H1 (cell line): ENCODE data around the gene DOK7. TPM values are rescaled to one million over a fixed set of nuclear protein-coding genes. Genes with fewer than 3 reads are reported as not detected.

ENCODE experiments used
- CTCF ChIA-PET: fragments of 300-600 bp; sonication (Branson Sonifier 250); formaldehyde crosslinking; loops from one replicate; lab custom pipeline; 2021; ENCODE audit not compliant: partially characterized antibody; lab: Charles Lee
- POLR2A ChIA-PET: fragments of 300-600 bp; sonication (Branson Sonifier 250); formaldehyde crosslinking; loops from one replicate; lab custom pipeline; 2021; ENCODE audit warnings: inconsistent platforms; ENCODE audit not compliant: partially characterized antibody; lab: Charles Lee
- DNase-seq, 2 experiments: peaks; one replicate each; pipeline versions ENCODE4 v3.0.0 to v3.0.0-alpha.2; 2010 to 2022; ENCODE audit warnings: low spot score in 2 of 2, low read depth in 1 of 2, mixed read lengths in 1 of 2
- FAIRE-seq: peaks from 2 replicates; lab custom pipeline; 2011; peaks lifted over from hg19 to GRCh38; lab: Jason Lieb, UNC
- H2AFZ ChIP-seq: 2 replicates; pipeline ENCODE4 v1.8.1; 2012; ENCODE audit warnings: low read length, inconsistent platforms
- H2AK5ac ChIP-seq: 2 replicates; pipeline ENCODE4 v1.6.1; 2013; ENCODE audit warnings: low read depth, low read length
- H2BK120ac ChIP-seq: replicated peaks from 2 replicates; pipeline ENCODE3; 2013; ENCODE audit warnings: low read depth, low read length, inconsistent platforms
- H2BK12ac ChIP-seq: 2 replicates; pipeline ENCODE4 v1.6.1; 2013; ENCODE audit warnings: low read depth, low read length
- H2BK15ac ChIP-seq: 2 replicates; pipeline ENCODE4 v1.6.1; 2013; ENCODE audit warnings: low read length
- H2BK20ac ChIP-seq: 2 replicates; pipeline ENCODE4 v1.6.1; 2013; ENCODE audit warnings: low read length
- H2BK5ac ChIP-seq: 2 replicates; pipeline ENCODE4 v1.6.1; 2013; ENCODE audit warnings: low read depth, low read length
- H3K14ac ChIP-seq: 2 replicates; pipeline ENCODE4 v1.6.1; 2013; ENCODE audit warnings: inconsistent platforms; ENCODE audit not compliant: insufficient read length
- H3K18ac ChIP-seq: 2 replicates; pipeline ENCODE4 v1.6.1; 2013; ENCODE audit warnings: low read length; ENCODE audit errors: extremely low read depth
- H3K23ac ChIP-seq: 2 replicates; pipeline ENCODE4 v1.6.1; 2013; ENCODE audit warnings: inconsistent platforms; ENCODE audit not compliant: insufficient read length
- H3K23me2 ChIP-seq: 2 replicates; pipeline ENCODE4 v1.6.1; 2013; ENCODE audit warnings: low read depth, low read length
- H3K27ac ChIP-seq: 2 replicates; pipeline ENCODE4 v1.6.1; 2011; ENCODE audit warnings: low read depth, low read length, inconsistent platforms
- H3K27me3 ChIP-seq, 4 experiments: replicated peaks in 1 of 4; 1 replicate in 1 of 4; 2 replicates in 3 of 4; pipeline versions ENCODE4 v1.6.1 to v1.8.1; 2011 to 2013; ENCODE audit warnings: low read length in 3 of 4, mild to moderate bottlenecking in 3 of 4, inconsistent platforms in 2 of 4, mixed read lengths in 2 of 4, moderate library complexity in 1 of 4; ENCODE audit not compliant: control insufficient read depth in 3 of 4, insufficient read depth in 3 of 4; ENCODE audit errors: extremely low read depth in 1 of 4
- H3K36me3 ChIP-seq, 4 experiments: 2 replicates each; pipeline versions ENCODE4 v1.6.1 to v1.8.1; 2011 to 2013; ENCODE audit warnings: mild to moderate bottlenecking in 4 of 4, low read length in 3 of 4, moderate library complexity in 2 of 4, control low read depth in 1 of 4, inconsistent platforms in 1 of 4; ENCODE audit not compliant: insufficient read depth in 4 of 4, control insufficient read depth in 2 of 4
- H3K4ac ChIP-seq: replicated peaks from 2 replicates; pipeline ENCODE3; 2013; ENCODE audit warnings: low read length, low read depth, mixed read lengths, inconsistent platforms; ENCODE audit not compliant: insufficient read length
- H3K4me1 ChIP-seq, 4 experiments: replicated peaks in 1 of 4; 1 replicate in 1 of 4; 2 replicates in 3 of 4; pipeline versions ENCODE4 v1.6.1 to v1.8.1; 2011 to 2013; ENCODE audit warnings: low read length in 3 of 4, inconsistent platforms in 2 of 4, mixed read lengths in 1 of 4; ENCODE audit not compliant: insufficient read depth in 4 of 4, control insufficient read depth in 3 of 4
- H3K4me2 ChIP-seq, 2 experiments: 2 replicates each; pipeline versions ENCODE4 v1.6.1 to v1.8.1; 2011 to 2013; ENCODE audit warnings: low read depth in 2 of 2, low read length in 2 of 2, control low read depth in 1 of 2, inconsistent platforms in 1 of 2, mild to moderate bottlenecking in 1 of 2; ENCODE audit not compliant: insufficient read depth in 1 of 2
- H3K4me3 ChIP-seq, 4 experiments: fragments of 200-600, 300-600 bp in 1 of 4; sonication (generic), shearing (Covaris generic), sonication (Bioruptor Twin) in 1 of 4; 2 replicates each; pipeline versions ENCODE4 v1.5.1 to v1.8.1; 2011 to 2016; ENCODE audit warnings: low read length in 4 of 4, low read depth in 3 of 4, control low read depth in 2 of 4, inconsistent platforms in 2 of 4, mild to moderate bottlenecking in 2 of 4, mixed read lengths in 1 of 4, moderate library complexity in 1 of 4; ENCODE audit not compliant: insufficient read depth in 2 of 4; ENCODE audit errors: extremely low read depth in 1 of 4
- H3K56ac ChIP-seq: replicated peaks from 2 replicates; pipeline ENCODE3; 2013; ENCODE audit warnings: low read depth, mild to moderate bottlenecking, mixed read lengths, low read length, inconsistent platforms; ENCODE audit not compliant: insufficient read length
- H3K79me1 ChIP-seq: 2 replicates; pipeline ENCODE4 v1.6.1; 2013; ENCODE audit warnings: low read depth, low read length, control low read depth
- H3K79me2 ChIP-seq, 2 experiments: 2 replicates each; pipeline versions ENCODE4 v1.6.1 to v1.8.1; 2012 to 2013; ENCODE audit warnings: low read length in 2 of 2, mild to moderate bottlenecking in 2 of 2, inconsistent platforms in 1 of 2; ENCODE audit not compliant: insufficient read depth in 2 of 2, control insufficient read depth in 1 of 2
- H3K9ac ChIP-seq, 4 experiments: replicated peaks in 1 of 4; 1 replicate in 1 of 4; 2 replicates in 3 of 4; pipeline versions ENCODE4 v1.6.1 to v1.8.1; 2011 to 2013; ENCODE audit warnings: low read depth in 3 of 4, low read length in 3 of 4, control low read depth in 2 of 4, mild to moderate bottlenecking in 2 of 4, moderate library complexity in 2 of 4, inconsistent platforms in 1 of 4; ENCODE audit errors: extremely low read depth in 1 of 4
- H3K9me3 ChIP-seq, 2 experiments: 2 replicates each; pipeline versions ENCODE4 v1.6.1 to v1.8.1; 2012 to 2013; ENCODE audit warnings: mild to moderate bottlenecking in 2 of 2, moderate library complexity in 2 of 2, control low read depth in 1 of 2, inconsistent platforms in 1 of 2, low read depth in 1 of 2, low read length in 1 of 2, mixed read lengths in 1 of 2; ENCODE audit not compliant: insufficient read depth in 2 of 2
- H4K20me1 ChIP-seq, 2 experiments: replicated peaks in 1 of 2; 2 replicates each; pipeline versions ENCODE3 to v1.8.1; 2011 to 2013; ENCODE audit warnings: inconsistent platforms in 2 of 2, low read length in 2 of 2, mild to moderate bottlenecking in 1 of 2; ENCODE audit not compliant: insufficient read depth in 2 of 2, control insufficient read depth in 1 of 2
- H4K5ac ChIP-seq: 2 replicates; pipeline ENCODE4 v1.6.1; 2013; ENCODE audit warnings: low read length, low read depth, mixed read lengths, inconsistent platforms; ENCODE audit not compliant: insufficient read length
- H4K8ac ChIP-seq: 2 replicates; pipeline ENCODE4 v1.8.0; 2013; ENCODE audit warnings: mild to moderate bottlenecking, moderate library complexity, low read length, inconsistent platforms; ENCODE audit not compliant: insufficient read depth; ENCODE audit errors: extremely low read depth
- H4K91ac ChIP-seq: replicated peaks from 2 replicates; pipeline ENCODE3; 2013; ENCODE audit warnings: low read length, mixed read lengths, inconsistent platforms; ENCODE audit not compliant: insufficient read length
- BRCA1 ChIP-seq: IDR thresholded peaks from 2 replicates; pipeline ENCODE4 v1.6.1; 2012; ENCODE audit warnings: low read depth, low read length, improper control_type of control experiment
- JUN ChIP-seq: IDR thresholded peaks from 2 replicates; pipeline ENCODE4 v1.6.1; 2011; ENCODE audit warnings: low read depth, mild to moderate bottlenecking, improper control_type of control experiment, low read length
- MAFK ChIP-seq: IDR thresholded peaks from 2 replicates; pipeline ENCODE4 v1.6.1; 2012; ENCODE audit warnings: low read depth, mild to moderate bottlenecking, improper control_type of control experiment, low read length
- WGBS, 2 experiments: shearing (Covaris generic) in 1 of 2; methylation state at CpG; one replicate each; pipeline versions ENCODE4 v1.1.6 to v1.1.7; 2013 to 2015; ENCODE audit warnings: low lambda C conversion rate in 2 of 2, mixed read lengths in 2 of 2, inconsistent platforms in 1 of 2, low coverage in 1 of 2, missing lambda C conversion rate in 1 of 2; ENCODE audit not compliant: insufficient replicate concordance in 2 of 2, insufficient coverage in 1 of 2, insufficient read length in 1 of 2; ENCODE audit errors: extremely low coverage in 1 of 2, missing lambda C conversion rate in 1 of 2; 5-methylcytosine and 5-hydroxymethylcytosine counted together
- polyA plus RNA-seq, 7 experiments: library from polyadenylated mRNA; depleted of rRNA in 3 of 7; stranded (reverse) in 5 of 7; unstranded in 2 of 7; fragments of >200 nt in 5 of 7; fragments of 200-250 nt in 2 of 7; gene quantifications; 1 replicate in 5 of 7; 2 replicates in 1 of 7; 4 replicates in 1 of 7; pipeline versions ENCODE4 v1.2.1 to v1.2.3, GENCODE V29; 2011 to 2013; ENCODE audit warnings: missing spikeins in 2 of 7, mixed read lengths in 2 of 7
- total RNA-seq: library from RNA; stranded (reverse); fragmentation: NEBNext Ultra II Directional; extraction: Animal tissue kit (Norgen Biotek cat#: 25700); gene quantifications from 2 replicates; pipeline ENCODE4 v1.2.1, GENCODE V29; 2021

The DOK7 gene
- total and polyA plus RNA-seq, 2 of the 8 experiments (the other 6 are each of a cell fraction or from before 2014, with no cell fraction given), result 0.32 TPM; not detected in 1

- H4K5ac ChIP-seq, result no peak overlapping the region
- no peak overlapping the region for H2BK15ac ChIP-seq
- H3K79me1 ChIP-seq, result no peaks in the 10 kb centered on the region
- H3K23me2 ChIP-seq, result no peaks in the 10 kb centered on the region
- no peak overlapping the region for H3K4me3 ChIP-seq
- FAIRE-seq (no peak), DNase-seq (no peak)
- H4K20me1 ChIP-seq, result no peaks in the 10 kb centered on the region
- H4K8ac ChIP-seq, result no peak overlapping the region
- H2AFZ ChIP-seq, result no peak overlapping the region
- H3K36me3 ChIP-seq, result no peaks in the 10 kb centered on the region
- TF ChIP-seq MAFK, result no peak
- TF ChIP-seq JUN, result no peak
- TF ChIP-seq BRCA1, result no peak
- ChIA-PET POLR2A (no interaction called here), CTCF (interaction anchor here (0.8 to 1.6 kb wide), 5 partner anchors 9 to 132 kb away, joined by 3 to 7 read pairs (median 4); partner anchors contain the start of gene HGFAC)
- no peak overlapping the region for H3K9ac ChIP-seq
- H2BK120ac ChIP-seq, result no peak overlapping the region
- H3K27ac ChIP-seq, result no peak overlapping the region
- no peak overlapping the region for H3K14ac ChIP-seq
- H4K91ac ChIP-seq, result no peak overlapping the region
- WGBS, 2 experiments, result 93% methylated on average over 4 of the region's 4 CpGs; no CpG with 5 or more reads in 1 of the 2 experiments
- H3K23ac ChIP-seq, result no peak overlapping the region
- no peak overlapping the region for H2BK20ac ChIP-seq
- H2AK5ac ChIP-seq, result no peak overlapping the region
- no peak overlapping the region for H3K18ac ChIP-seq
- no peak overlapping the region for H3K4me2 ChIP-seq
- no peaks in the 10 kb centered on the region; a peak in 1 of 7 replicates for H3K4me1 ChIP-seq
- H3K56ac ChIP-seq, result no peak overlapping the region
- no peak overlapping the region for H2BK5ac ChIP-seq
- no peaks in the 10 kb centered on the region for H3K79me2 ChIP-seq
- no peak overlapping the region for H2BK12ac ChIP-seq
- no peaks in the 10 kb centered on the region for H3K9me3 ChIP-seq
- H3K4ac ChIP-seq, result no peak overlapping the region
- peaks cover 0 to 1% (median 0%) of the 10 kb centered on the region in 4 experiments; a peak in 5 of 7 replicates for H3K27me3 ChIP-seq
Observed at GRCh38 chr4:3450643-3451042, 12.5 kb upstream of the DOK7 start.
